MV-4-11 (cell line): Measurements from ENCODE around the gene DEPDC4.
"Not testable (repeated sequence)": the region's sequence is repeated elsewhere in the genome, so short reads cannot be mapped to it uniquely, and the experiment has no call there.

Source experiments
- DNase-seq: peaks from one replicate; lab custom pipeline; 2025; lab: John Stamatoyannopoulos, UW

Gene DEPDC4

DNA sequence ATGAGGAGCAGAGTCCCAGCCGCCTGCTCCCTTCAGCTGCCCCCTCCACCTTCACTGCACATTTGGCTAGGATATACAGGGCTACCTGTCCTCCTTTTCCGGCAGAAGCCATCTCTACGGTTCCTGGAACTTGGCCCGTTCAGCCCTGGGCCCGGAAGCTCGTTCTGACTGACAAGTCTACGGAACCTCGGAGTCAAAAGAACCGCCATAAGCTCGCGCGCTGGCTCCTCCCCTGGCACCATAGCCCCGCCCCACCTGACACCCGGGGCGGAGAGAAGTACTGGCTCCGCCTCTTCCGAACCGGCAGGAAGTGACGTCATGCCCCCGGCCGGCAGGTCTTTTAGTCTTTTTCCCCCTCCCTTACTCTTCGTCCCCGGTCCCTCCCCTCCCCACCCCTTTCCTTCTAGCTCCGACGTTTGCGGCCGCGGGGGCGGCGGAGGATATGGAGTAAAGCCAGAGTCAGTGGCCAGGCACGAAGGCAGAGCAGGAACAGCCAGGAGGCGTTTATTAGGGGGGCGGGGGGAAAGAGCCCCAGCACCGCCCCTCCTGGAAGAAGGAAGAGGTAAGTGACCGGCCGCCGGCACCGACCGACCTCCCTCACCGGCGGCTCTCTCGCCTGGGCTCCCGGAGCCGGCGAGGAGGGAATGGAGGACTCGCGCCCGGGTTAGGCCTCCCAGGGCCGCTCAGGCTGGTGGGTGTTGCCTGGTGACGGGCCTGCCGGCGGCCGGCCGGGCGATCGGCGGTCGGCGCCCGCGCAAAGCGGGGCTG is at the start of gene DEPDC4, which contains the start of gene SCYL2:
Gene DEPDC4, minus strand, starts transcription at position 245 of the 768 bp plus-strand sequence. Its CDS starts 3 bp downstream, at position 242.
Gene SCYL2, plus strand, starts transcription at position 343 of the 768 bp plus-strand sequence. CDS start 15,794 bp downstream, outside the sequence.
- DNase-seq = peak; percentile 92

DNA sequence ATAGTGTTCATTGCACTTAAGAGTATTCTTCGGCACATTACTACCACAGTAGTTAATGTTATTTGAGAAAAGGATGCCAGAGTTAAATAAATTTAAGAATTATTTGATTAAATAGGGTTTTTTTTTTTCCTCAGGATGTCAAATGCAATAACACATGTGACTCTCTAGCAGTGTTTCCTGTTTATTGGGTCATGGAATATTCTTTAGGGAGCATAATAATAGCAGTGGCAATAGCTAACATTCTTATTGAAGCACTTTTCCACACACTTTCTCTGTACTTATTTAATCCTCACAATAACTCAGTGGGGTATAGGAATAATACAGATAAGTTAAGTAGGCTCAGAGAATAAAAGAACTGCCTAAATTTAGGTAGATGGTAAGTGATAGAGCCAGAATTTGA is 44.4 kb upstream of the DEPDC4 start:
- no peak for DNase-seq

DNA sequence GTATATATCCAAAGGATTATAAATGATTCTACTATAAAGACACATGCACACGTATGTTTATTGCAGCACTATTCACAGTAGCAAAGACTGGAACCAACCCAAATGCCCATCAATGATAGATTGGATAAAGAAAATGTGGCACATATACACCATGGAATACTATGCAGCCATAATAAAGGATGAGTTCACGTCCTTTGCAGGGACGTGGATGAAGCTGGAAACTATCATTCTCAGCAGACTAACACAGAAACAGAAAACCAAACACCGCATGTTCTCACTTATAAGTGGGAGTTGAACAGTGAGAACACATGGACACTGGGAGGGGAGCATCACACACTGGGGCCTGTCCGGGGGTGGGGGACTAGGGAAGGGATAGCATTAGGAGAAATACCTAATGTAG is 41.3 kb upstream of the DEPDC4 start:
- DNase-seq = not testable (repeated sequence)

DNA sequence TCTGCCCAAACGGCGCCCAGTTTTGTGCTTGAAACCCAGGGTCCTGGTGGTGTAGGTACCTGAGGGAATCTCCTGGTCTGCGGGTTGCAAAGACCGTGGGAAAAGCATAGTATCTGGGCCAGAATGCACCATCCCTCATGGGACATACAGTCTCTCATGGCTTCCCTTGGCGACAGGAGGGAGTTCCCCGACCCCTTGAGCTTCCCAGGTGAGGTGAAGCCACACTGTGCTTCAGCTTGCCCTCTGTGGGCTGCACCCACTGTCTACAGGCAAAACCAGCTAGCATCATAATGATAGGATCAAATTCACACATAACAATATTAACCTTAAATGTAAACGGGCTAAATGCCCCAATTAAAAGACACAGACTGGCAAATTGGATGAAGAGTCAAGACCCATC is 37.5 kb upstream of the DEPDC4 start:
- not testable (repeated sequence) for DNase-seq

DNA sequence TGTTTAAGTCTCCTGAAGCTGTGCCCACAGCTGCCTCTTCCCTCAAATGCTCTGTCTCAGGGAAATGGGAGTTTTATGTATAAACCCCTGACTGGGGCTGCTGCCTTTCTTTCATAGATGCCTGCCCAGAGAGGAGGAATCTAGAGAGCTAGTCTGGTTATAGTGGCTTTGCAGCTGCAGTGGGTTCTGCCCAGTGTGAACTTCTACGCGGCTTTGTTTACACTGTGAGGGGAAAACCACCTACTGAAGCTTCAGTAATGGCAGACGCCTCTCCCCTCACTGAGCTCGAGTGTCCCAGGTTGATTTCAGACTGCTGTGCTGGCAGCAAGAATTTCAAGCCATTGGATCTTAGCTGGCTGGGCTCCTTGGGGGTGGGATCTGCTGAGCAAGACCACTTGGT is 37.0 kb upstream of the DEPDC4 start:
- no peak for DNase-seq

DNA sequence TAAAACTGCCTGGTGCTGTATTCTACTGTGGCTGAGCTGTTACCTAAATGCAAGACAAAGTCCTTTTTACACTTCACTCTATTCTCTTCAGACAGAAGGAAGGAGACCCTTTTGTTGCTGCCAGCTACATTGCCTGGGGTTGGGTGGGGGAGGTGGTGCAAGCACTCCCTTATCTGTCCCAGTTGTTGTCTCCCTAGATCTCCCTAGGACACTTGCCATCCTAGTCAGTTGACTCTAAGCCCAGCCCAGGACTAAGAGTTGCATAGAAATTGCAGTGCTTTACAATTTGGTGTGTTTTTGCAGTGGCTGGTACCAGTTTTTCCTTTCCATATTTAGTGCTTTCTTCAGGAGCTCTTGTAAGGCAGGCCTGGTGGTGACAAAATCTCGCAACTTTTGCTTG is 35.2 kb upstream of the DEPDC4 start:
- no peak for DNase-seq

DNA sequence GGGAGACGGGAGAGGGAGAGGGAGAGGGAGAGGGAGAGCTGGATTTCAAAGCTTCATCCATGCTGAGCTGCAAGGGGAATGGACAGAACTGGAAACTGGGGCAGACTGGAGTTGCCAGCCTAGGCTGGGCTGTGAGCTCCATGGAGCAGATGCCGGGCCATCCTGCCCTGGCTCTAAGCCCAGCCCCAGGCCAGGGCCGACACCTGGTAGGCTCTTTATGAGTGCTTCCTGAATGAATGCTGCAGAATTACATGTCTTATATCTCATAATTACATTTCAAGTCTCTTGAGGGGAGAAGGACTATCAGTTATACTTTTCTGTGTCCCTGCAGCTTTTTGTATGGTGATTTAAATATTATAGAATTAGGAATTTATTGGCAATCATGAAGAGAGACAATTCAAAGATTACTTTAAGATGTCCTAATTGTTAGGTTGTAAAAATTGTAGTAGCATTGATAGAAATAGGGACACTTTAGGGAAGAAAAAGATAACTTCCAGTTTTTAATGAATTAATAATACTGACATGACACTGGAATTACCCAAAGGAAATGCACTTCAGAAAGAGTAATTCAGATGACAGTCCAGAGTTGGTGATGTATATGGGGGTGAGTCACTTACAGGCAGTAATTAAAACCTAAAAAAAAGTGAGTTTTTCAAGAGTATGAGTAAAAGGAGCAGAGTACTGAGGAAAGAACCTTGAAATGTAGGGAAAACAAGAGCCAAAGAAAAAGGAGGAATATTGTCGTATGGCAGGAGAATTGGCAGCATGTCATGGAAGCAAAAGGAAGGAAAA is 29.1 kb upstream of the DEPDC4 start:
- no peak for DNase-seq

DNA sequence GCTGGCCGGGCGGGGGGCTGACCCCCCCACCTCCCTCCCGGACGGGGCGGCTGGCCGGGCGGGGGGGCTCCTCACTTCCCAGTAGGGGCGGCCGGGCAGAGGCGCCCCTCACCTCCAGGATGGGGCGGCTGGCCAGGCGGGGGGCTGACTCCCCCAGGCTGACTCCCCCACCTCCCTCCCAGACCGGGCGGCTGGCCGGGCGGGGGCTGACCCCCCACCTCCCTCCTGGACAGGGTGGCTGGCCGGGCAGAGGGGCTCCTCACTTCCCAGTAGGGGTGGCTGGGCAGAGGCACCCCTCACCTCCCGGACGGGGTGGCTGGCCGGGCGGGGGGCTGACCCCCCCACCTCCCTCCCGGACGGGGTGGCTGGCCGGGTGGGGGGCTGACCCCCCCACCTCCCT is 27.5 kb upstream of the DEPDC4 start:
- DNase-seq = not testable (repeated sequence)

DNA sequence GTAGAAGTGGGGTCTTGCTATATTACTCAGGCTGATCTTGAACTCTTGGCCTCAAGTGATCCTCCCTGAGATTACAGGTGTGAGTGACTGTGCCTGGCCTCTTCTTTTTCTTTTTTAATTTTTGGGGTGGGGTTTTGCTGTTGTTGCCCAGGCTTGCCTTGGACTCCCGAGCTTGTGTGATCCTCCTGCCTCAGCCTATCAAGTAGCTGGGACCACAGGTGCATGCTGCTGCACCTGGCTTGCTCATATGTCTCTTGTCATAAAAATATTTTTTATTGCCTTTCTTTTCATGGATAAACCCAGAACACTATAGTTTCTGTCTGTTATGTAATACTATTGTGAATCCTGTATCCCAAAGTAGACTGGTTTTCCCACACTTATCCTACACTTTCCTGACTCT is 26.1 kb upstream of the DEPDC4 start:
- no peak for DNase-seq

DNA sequence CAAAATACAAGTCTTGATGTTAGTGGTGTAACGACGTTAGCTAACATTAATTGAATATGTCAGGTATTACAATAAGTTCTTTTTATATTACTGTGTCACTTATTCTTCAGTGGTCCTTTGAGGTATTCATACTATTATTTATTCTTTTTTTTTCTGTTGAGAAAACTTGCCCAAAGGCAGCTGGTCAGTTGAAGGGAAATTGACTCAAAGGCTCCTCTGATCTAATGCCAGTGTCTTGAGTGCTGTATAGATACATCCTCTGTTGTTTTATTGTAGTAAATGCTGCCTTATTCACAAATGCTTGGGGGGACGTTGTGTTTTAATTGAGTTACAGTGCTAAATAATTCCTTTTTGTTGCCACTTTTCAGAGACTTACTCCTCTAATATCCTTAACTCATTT is 23.1 kb upstream of the DEPDC4 start:
- no peak for DNase-seq

DNA sequence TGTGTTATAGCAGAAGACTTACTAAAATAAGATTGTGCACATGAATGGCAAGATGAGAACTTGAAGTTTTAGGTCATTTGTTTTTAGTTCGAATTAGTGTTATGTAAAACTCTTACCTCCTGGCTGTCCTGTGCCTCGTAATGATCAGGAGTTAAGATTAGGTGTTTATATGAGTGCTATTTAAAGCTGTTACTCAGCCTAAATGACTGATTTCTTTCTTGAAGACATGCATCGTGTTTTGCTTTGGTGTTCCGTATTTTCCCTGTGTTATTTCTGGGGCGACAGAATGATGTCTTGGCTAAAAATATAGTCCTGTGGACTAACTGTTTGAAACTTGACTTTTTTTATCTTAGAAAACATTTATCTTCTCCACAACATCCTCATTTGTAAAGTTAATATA is 22.2 kb upstream of the DEPDC4 start:
- DNase-seq = no peak

DNA sequence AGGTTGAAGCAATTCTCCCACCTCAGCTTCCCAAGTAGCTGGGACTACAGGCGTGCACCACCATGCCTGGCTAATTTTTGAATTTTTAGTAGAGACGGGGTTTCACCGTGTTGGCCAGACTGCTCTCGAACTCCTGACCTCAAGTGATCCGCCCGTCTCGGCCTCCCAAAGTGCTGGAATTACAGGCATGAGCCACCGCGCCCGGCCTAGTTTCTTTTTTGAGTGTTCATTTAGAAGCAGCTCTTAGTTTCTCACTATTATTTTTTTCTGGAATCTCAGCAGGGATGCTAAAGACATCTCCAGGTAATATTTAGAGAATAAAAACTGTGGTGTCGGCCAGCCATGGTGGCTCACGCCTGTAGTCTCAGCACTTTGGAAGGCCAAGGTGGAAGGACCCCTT is 17.7 kb upstream of the DEPDC4 start:
- DNase-seq = not testable (repeated sequence)

DNA sequence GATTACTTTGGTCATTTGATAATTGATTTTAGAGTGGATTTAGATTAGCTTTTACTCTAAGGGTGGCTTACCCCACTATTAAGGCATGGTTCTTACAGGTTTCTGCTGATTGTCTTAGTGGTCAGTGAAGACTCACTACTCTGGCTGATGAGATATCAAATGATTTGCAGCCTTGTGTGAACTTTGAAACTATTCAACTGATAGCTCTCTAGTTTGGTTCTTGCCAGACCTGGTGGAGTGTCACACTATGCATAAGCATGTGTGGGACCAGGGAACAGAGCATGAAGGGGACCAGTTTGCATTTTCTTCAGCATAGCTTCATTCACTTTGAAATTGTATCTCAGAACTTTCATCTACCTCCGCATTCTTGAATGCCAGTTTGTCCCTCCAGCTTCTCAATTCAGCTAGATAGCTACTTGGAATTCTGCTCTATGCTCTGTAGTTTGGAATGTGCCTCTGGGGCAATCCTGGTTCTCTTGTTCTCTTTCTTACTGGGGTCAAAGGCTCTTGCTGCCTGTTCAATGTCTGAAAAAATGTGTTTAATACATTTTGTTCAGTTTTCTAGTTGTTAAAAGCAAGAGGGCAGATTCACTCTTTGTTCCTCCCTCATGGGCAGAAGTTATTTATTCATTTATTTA is 12.8 kb upstream of the DEPDC4 start:
- no peak for DNase-seq

DNA sequence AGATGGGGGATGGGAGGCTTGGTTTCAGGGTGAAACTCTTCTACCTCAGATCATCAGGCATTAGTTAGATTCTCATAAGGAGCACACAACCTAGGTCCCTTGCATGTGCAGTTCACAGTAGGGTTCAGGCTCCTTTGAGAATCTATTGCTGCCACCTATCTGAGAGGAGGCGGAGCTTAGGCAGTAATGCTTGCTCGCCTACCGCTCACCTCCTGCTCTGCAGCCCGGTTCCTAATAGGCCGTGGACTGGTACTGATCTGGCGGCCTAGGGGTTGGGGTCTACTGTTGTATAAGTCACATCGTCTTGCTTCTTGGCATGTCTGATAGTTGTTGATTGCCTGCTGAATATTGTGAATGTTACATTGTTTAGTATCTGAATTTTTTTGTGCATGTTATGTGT is 12.3 kb upstream of the DEPDC4 start:
- DNase-seq = no peak

DNA sequence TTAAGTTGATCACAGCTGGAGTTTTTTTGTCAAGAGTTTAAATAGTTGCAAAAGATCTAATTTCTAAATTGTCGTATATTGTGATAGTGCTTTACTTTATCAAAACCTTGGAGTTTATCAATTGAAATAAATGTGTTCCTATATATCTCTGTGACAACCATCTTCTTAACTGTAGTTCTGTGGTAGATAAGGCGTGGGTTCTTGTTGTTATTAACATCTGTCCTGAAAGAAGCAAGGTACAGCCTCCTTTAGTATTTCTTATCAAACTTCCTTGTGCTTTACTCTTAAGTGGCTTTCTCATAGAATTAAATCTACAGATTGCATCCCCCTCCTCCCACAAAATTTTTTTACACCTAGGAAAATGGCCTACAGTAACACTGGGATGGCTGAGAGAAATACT is 7.4 kb upstream of the DEPDC4 start:
- no peak for DNase-seq

DNA sequence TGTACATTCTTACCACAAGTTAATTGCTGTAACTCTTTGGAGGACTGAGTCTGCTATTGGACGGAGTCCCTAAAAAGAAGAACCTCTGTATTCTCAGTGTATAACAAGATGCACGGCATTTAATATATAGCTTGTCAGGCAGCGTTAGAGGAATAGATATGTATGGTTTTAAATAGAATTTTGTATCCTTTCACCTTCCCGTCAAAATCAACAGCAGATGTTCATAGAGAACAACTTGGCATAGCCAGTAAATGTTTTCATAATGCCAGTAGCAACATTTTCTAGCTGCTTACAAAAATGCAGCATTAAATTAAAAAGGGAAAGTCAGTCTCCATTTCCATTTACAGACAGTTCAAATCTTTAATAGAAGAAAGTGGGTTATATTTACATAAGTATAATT is 6.9 kb upstream of the DEPDC4 start:
- no peak for DNase-seq

DNA sequence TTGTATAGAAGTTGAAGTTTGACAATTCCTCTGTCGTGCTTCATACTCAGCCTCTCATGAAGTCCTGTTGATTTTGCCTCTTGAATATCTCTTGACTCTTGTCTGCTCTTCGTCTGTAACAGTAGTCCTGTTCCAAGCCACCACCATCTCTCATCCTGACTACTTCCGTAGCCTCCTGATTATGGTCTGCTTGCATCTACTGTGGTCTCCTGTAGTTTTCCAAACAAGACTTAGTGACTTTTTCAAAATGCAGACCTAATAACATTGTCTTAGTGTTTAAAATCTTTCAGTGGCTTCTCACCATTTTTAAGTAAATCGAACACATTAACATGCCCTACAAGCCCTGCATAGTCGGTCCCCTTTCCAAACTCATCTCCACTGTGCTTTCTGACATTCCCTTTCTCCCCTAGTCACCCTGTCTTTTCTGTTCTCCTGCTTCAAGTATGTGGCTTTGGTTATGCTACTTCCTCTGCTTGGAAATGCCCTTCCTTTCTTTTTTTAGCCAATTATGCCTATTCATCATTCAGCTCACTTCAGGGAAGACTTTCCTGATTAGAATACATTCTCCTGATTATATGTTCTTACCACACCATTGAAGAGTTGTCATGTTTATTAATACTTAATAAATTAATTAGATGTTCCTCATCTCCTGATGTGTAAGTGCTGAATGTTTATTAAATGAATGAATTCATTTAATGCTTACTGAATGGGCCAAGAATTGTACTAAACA is 2.1 kb upstream of the DEPDC4 start:
- no peak for DNase-seq

DNA sequence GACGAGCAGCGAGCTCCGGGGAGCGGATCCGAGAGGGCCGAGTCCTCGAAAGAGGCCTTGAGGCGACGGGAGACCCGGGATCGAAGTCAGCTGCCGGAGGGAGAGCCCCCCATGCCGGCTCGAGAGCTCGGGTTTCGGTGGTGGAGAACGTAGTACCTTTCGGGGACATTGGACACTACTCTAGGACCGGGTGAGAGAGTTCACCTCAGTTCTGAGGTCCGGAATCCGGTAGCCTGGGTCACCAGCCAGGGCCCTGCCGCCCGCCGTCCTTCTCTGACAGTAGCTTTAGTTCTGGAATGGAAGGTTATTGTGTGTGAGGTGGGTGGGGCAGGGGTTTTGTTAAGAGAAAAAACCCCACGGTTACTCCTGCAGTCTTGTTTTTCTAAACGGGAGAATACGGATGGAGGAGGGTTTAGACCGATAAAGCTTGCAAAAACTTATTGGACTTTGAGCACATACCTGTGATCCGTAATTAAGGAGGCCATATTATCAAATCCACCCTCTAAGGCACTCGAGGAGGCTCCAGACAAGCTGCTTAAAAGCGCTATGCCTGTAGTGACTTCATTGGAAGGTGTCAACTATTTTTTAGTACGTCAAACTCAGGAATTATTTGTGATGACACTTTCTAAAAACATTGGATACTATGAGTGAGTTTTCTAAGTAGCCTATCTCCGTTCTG is 863 bp upstream of the DEPDC4 start:
- no peak for DNase-seq

DNA sequence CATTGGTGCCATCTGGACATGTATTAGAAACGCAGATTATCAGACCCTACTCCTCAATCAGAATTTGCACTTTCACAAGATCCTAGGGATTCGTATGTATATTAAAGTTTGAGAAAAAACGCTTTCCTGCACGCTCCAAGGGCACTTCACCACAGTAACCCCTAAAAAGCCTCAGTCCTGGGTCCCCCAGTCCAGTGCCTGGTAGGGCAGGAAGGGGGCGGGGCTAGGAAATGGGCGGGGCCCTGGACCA is 369 bp downstream of the DEPDC4 start:
- DNase-seq = no peak

DNA sequence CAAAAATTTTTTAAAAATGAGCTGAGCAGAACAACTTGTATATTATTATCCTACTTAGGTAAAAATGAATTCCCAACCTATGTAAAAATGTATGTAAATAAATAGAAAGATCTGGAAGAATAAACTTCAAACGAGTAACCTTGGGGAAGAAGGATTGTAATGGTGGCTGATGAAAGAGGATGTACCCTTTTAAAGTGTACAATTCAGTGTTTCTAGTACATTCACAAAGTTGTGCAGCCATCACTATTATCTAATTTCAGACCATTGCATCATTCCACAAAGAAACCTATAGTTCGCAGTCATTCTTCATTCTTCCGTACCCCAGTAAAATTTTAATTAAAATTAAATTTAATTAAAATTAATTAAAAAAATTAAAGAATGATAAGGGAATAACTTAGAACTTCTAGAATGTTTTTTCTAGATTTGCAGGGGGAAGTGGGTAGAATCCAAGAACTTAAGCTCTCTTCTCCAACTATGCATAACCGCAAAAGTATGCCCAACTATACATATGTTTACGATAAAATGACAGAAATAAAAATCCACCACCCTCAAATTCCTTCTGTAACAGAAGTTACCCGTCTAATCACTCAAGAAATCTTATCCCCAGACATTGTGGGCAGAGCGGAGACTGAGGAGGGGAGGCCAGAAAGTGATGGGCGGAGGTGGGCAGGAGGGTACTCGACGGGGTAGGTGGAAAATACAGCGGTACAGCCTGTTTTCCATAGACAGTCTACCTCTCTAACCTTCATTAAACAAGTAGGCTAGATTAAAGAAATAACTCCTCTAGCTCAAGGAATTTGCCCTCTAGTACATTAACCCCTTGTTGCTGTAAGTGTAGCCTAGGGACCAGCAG is 921 bp downstream of the DEPDC4 start:
- no peak for DNase-seq

DNA sequence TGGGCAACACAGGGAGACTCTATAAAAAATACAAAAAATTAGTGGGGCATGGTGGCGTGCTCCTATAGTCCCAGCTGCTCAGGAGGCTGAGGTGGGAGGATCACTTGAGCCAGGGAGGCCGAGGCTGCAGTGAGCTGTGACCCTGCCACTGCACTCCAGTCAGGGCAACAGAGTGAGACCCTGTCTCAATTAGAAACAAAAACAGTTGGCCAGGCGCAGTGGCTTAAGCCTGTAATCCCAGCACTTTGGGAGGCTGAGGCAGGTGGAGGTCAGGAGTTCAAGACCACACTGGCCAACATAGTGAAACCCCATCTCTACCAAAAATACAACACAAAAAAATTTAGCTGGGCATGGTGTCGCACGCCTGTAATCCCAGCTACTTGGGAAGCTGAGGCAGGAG is 1.8 kb downstream of the DEPDC4 start:
- DNase-seq = not testable (repeated sequence)
